ENCODE measurements around the gene ZSCAN12. TPM values are rescaled to one million over a fixed set of nuclear protein-coding genes. Genes with fewer than 3 reads are reported as not detected.

Gene ZSCAN12
- polyA plus RNA-seq, 2 donors, result 0.79 to 0.99 TPM

DNA sequence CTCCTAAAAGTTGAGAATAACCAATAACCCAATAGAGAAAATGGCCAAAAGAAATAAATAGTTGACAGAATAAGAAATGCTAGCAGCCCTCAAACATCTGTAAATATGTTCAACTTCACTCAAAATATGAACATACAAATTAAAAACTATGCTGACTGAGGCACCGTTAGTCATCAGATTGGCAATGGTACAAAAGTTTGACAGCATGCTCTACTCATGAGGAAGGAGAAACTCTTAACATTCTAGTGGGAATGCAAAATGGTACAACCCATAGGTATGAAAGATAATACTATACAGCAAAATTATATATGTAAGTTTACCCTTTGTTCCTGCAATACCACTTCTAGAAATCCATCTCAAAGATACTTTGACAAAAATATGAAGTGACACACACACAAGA lies 1.6 kb upstream of the ZSCAN12 start:
- Histone ChIP-seq H3K9me3 (ENCODE audit: control insufficient read depth in 2 of 2, insufficient read depth in 1 of 2, low read depth in 1 of 2, low read length in 1 of 2) (no peaks in the 10 kb centered on the region), H3K4me1 (ENCODE audit: control insufficient read depth in 2 of 2, insufficient read depth in 2 of 2, low read length in 1 of 2) (peaks cover 3 to 4% of the 10 kb centered on the region in 2 donors), H3K27ac (ENCODE audit: low read depth in 2 of 2, low read length in 1 of 2) (no peak overlapping the region), H3K36me3 (ENCODE audit: control insufficient read depth in 2 of 2, insufficient read depth in 2 of 2, low read length in 1 of 2) (no peaks in the 10 kb centered on the region), H3K27me3 (ENCODE audit: control insufficient read depth in 1 of 2, insufficient read depth in 2 of 2, low read length in 2 of 2) (no peaks in the 10 kb centered on the region), H3K4me3 (ENCODE audit: low read depth in 1 of 2, low read length in 2 of 2) (no peak overlapping the region)
- 44 to 58% methylated on average over 1 of the region's 1 CpG for WGBS, 2 donors

DNA sequence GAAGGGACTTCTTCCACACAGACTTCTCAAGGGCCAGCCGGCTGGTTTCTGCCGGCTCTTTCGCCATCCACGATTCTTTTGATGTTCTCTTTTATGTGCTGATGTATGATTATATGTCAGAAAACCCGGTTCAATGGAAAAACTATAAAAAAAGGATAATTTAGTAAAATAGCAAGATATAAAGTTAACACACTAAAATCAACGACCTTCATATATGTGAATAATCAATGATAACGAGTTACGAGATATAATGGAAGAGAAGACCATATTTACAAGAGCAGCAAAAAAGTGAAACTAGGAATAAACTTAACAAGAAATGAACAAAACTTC lies 540 bp upstream of the ZSCAN12 start:
- H3K27ac ChIP-seq (ENCODE audit: low read depth in 2 of 2, low read length in 1 of 2), result peak overlapping the region in 1 of 2 donors; percentile 17
- H3K4me3 ChIP-seq (ENCODE audit: low read depth in 1 of 2, low read length in 2 of 2), result peak overlapping the region; percentile 67 to 86
- H3K9me3 ChIP-seq (ENCODE audit: control insufficient read depth in 2 of 2, insufficient read depth in 1 of 2, low read depth in 1 of 2, low read length in 1 of 2), result no peaks in the 10 kb centered on the region
- no peaks in the 10 kb centered on the region for H3K36me3 ChIP-seq (ENCODE audit: control insufficient read depth in 2 of 2, insufficient read depth in 2 of 2, low read length in 1 of 2)
- 29 to 30% methylated on average over 8 of the region's 8 CpGs for WGBS, 2 donors
- H3K4me1 ChIP-seq (ENCODE audit: control insufficient read depth in 2 of 2, insufficient read depth in 2 of 2, low read length in 1 of 2), result peaks cover 3 to 4% of the 10 kb centered on the region in 2 donors
- H3K27me3 ChIP-seq (ENCODE audit: control insufficient read depth in 1 of 2, insufficient read depth in 2 of 2, low read length in 2 of 2), result no peaks in the 10 kb centered on the region

GRCh38 chr6:28395918-28396317 lies 3.6 kb downstream of the ZSCAN12 start:
- Histone ChIP-seq H3K36me3 (ENCODE audit: control insufficient read depth in 2 of 2, insufficient read depth in 2 of 2, low read length in 1 of 2) (peaks cover 3 to 5% of the 10 kb centered on the region in 2 donors), H3K27ac (ENCODE audit: low read depth in 2 of 2, low read length in 1 of 2) (no peak overlapping the region), H3K27me3 (ENCODE audit: control insufficient read depth in 1 of 2, insufficient read depth in 2 of 2, low read length in 2 of 2) (no peaks in the 10 kb centered on the region), H3K4me3 (ENCODE audit: low read depth in 1 of 2, low read length in 2 of 2) (no peak overlapping the region), H3K4me1 (ENCODE audit: control insufficient read depth in 2 of 2, insufficient read depth in 2 of 2, low read length in 1 of 2) (peaks cover 3 to 4% of the 10 kb centered on the region in 2 donors), H3K9me3 (ENCODE audit: control insufficient read depth in 2 of 2, insufficient read depth in 1 of 2, low read depth in 1 of 2, low read length in 1 of 2) (no peaks in the 10 kb centered on the region)
- WGBS, 2 donors, result 95 to 99% methylated on average over 4 of the region's 4 CpGs

GRCh38 chr6:28393912-28394662 lies 5.5 kb downstream of the ZSCAN12 start:
- Histone ChIP-seq H3K4me1 (ENCODE audit: control insufficient read depth in 2 of 2, insufficient read depth in 2 of 2, low read length in 1 of 2) (peaks cover 3 to 4% of the 10 kb centered on the region in 2 donors), H3K36me3 (ENCODE audit: control insufficient read depth in 2 of 2, insufficient read depth in 2 of 2, low read length in 1 of 2) (peaks cover 7 to 11% of the 10 kb centered on the region in 2 donors), H3K27ac (ENCODE audit: low read depth in 2 of 2, low read length in 1 of 2) (no peak overlapping the region), H3K4me3 (ENCODE audit: low read depth in 1 of 2, low read length in 2 of 2) (no peak overlapping the region), H3K27me3 (ENCODE audit: control insufficient read depth in 1 of 2, insufficient read depth in 2 of 2, low read length in 2 of 2) (no peaks in the 10 kb centered on the region), H3K9me3 (ENCODE audit: control insufficient read depth in 2 of 2, insufficient read depth in 1 of 2, low read depth in 1 of 2, low read length in 1 of 2) (peaks cover 0 to 2% of the 10 kb centered on the region in 2 donors)
- WGBS, 2 donors, result 75 to 81% methylated on average over 5 of the region's 5 CpGs

DNA sequence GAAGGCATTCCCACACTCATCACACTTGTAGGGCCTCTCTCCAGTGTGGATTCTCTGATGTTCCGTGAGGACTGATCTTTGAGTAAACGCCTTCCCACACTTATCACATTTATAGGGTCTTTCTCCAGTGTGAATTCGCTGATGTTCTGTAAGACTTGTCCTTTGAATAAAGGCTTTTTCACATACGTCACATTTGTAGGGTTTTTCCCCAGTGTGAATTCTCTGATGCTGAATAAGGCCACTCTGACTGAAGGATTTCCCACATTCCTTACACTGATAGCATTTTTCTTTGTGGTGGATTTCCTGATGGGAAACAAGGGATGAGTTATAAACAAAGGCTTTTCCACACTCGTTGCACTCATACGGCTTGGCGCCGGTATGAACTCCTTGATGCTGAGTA lies 8.9 kb downstream of the ZSCAN12 start:
- Histone ChIP-seq H3K27me3 (ENCODE audit: control insufficient read depth in 1 of 2, insufficient read depth in 2 of 2, low read length in 2 of 2) (no peaks in the 10 kb centered on the region), H3K36me3 (ENCODE audit: control insufficient read depth in 2 of 2, insufficient read depth in 2 of 2, low read length in 1 of 2) (peaks cover 7 to 11% of the 10 kb centered on the region in 2 donors), H3K9me3 (ENCODE audit: control insufficient read depth in 2 of 2, insufficient read depth in 1 of 2, low read depth in 1 of 2, low read length in 1 of 2) (peaks cover 0 to 2% of the 10 kb centered on the region in 2 donors), H3K4me1 (ENCODE audit: control insufficient read depth in 2 of 2, insufficient read depth in 2 of 2, low read length in 1 of 2) (no peaks in the 10 kb centered on the region), H3K4me3 (ENCODE audit: low read depth in 1 of 2, low read length in 2 of 2) (no peak overlapping the region), H3K27ac (ENCODE audit: low read depth in 2 of 2, low read length in 1 of 2) (no peak overlapping the region)
- 94 to 96% methylated on average over 8 of the region's 8 CpGs for WGBS, 2 donors

DNA sequence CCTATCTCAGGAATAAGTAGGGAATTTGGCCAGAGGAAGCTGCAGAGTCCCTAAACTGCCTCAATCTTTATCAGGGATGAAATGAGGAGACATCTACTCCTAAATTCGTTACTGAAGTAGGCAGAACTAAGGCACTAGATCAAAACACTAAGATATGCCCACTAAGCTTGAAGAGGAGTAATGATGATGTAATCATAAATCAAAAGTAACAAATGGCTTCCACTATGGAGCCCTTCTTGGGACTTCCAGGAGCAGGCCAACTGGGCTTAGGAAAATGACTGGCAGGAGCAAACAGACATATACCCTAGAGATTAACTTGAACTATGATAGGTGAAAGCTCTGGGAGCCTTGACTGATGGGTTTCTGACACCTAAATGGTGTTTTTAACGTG lies 15.4 kb downstream of the ZSCAN12 start:
- 71 to 79% methylated on average over 2 of the region's 2 CpGs for WGBS, 2 donors
- H3K9me3 ChIP-seq (ENCODE audit: control insufficient read depth in 2 of 2, insufficient read depth in 1 of 2, low read depth in 1 of 2, low read length in 1 of 2), result no peaks in the 10 kb centered on the region
- H3K27ac ChIP-seq (ENCODE audit: low read depth in 2 of 2, low read length in 1 of 2), result no peak overlapping the region
- no peaks in the 10 kb centered on the region for H3K27me3 ChIP-seq (ENCODE audit: control insufficient read depth in 1 of 2, insufficient read depth in 2 of 2, low read length in 2 of 2)
- H3K36me3 ChIP-seq (ENCODE audit: control insufficient read depth in 2 of 2, insufficient read depth in 2 of 2, low read length in 1 of 2), result peaks cover 0 to 2% of the 10 kb centered on the region in 2 donors
- H3K4me3 ChIP-seq (ENCODE audit: low read depth in 1 of 2, low read length in 2 of 2), result no peak overlapping the region
- no peaks in the 10 kb centered on the region for H3K4me1 ChIP-seq (ENCODE audit: control insufficient read depth in 2 of 2, insufficient read depth in 2 of 2, low read length in 1 of 2)

DNA sequence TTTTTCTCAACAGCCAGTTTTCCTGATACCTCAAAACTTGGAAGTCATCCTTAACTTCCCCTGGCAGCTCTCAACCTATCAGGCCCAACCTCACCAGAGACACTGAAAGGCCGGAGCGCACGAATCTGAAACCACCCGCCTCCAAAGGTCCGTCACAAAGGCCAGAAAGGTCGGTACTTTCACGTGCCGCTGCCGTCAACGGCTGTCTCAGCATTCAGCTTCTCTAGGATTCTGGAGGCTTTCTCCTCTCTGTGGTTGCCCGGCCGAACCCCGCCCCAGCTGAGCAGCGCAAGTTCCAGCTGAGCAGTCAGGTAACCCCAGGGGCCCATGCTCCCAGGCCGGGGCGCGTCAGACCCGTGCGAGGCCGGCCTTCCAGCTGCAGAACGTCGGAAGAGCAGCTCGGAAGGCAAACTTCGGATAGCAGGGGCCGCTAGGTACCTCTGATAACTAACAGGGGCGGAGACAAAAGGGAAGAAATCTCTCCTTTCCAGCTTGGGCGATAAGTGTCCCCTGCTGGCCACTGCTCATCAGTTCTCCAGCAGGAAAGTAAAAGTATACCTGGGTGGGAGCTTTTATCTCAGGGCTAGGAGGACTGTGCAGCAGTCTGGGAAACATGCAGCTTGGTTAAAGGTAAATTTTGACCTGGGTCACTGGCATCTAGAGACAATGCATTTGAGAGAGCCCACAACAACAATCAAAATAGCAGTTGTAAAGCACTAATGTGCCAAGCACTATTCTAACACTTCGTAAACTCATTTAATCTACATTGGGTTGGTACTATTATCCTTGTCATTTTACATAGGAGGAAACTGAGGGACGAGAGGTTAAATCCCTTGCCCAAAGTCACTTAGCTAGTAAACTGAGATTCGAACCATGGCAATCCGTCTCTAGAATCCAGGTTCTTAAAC lies 16.1 kb downstream of the ZSCAN12 start:
- no peaks in the 10 kb centered on the region for H3K4me1 ChIP-seq (ENCODE audit: control insufficient read depth in 2 of 2, insufficient read depth in 2 of 2, low read length in 1 of 2)
- WGBS, 2 donors, result 19 to 22% methylated on average over 31 of the region's 31 CpGs
- peaks cover 0 to 2% of the 10 kb centered on the region in 2 donors for H3K36me3 ChIP-seq (ENCODE audit: control insufficient read depth in 2 of 2, insufficient read depth in 2 of 2, low read length in 1 of 2)
- H3K27ac ChIP-seq (ENCODE audit: low read depth in 2 of 2, low read length in 1 of 2), result peak overlapping the region; percentile 62 to 81
- no peaks in the 10 kb centered on the region for H3K27me3 ChIP-seq (ENCODE audit: control insufficient read depth in 1 of 2, insufficient read depth in 2 of 2, low read length in 2 of 2)
- peak overlapping the region; percentile 47 to 57 for H3K4me3 ChIP-seq (ENCODE audit: low read depth in 1 of 2, low read length in 2 of 2)
- no peaks in the 10 kb centered on the region for H3K9me3 ChIP-seq (ENCODE audit: control insufficient read depth in 2 of 2, insufficient read depth in 1 of 2, low read depth in 1 of 2, low read length in 1 of 2)

DNA sequence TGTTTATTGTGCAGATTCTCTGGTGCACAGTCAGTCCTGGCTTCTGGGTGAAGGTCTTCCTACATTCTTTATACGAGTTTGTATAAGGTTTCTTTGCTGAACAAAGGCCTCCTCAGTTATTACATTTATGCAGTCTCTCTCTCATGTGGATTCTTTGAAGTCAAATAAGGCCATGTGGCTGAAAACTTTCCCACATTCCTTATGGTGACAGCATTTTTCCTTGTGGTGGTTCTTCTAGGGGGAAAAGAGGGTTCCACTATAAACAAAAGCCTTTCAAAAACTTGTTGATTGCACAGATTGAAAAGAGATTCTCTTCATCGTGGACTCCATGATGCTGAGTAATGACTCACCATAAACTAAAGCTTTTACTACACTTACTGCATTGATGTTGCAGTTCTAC lies 19.2 kb downstream of the ZSCAN12 start:
- WGBS, 2 donors, result 87 to 93% methylated on average over 2 of the region's 2 CpGs
- Histone ChIP-seq H3K27ac (ENCODE audit: low read depth in 2 of 2, low read length in 1 of 2) (no peak overlapping the region), H3K4me1 (ENCODE audit: control insufficient read depth in 2 of 2, insufficient read depth in 2 of 2, low read length in 1 of 2) (no peaks in the 10 kb centered on the region), H3K4me3 (ENCODE audit: low read depth in 1 of 2, low read length in 2 of 2) (no peak overlapping the region), H3K27me3 (ENCODE audit: control insufficient read depth in 1 of 2, insufficient read depth in 2 of 2, low read length in 2 of 2) (no peaks in the 10 kb centered on the region), H3K9me3 (ENCODE audit: control insufficient read depth in 2 of 2, insufficient read depth in 1 of 2, low read depth in 1 of 2, low read length in 1 of 2) (no peaks in the 10 kb centered on the region), H3K36me3 (ENCODE audit: control insufficient read depth in 2 of 2, insufficient read depth in 2 of 2, low read length in 1 of 2) (peaks cover 0 to 2% of the 10 kb centered on the region in 2 donors)

- H3K27me3 ChIP-seq (ENCODE audit: control insufficient read depth in 1 of 2, insufficient read depth in 2 of 2, low read length in 2 of 2), result no peaks in the 10 kb centered on the region
- H3K4me1 ChIP-seq (ENCODE audit: control insufficient read depth in 2 of 2, insufficient read depth in 2 of 2, low read length in 1 of 2), result no peaks in the 10 kb centered on the region
- H3K4me3 ChIP-seq (ENCODE audit: low read depth in 1 of 2, low read length in 2 of 2), result no peak overlapping the region
- H3K9me3 ChIP-seq (ENCODE audit: control insufficient read depth in 2 of 2, insufficient read depth in 1 of 2, low read depth in 1 of 2, low read length in 1 of 2), result no peaks in the 10 kb centered on the region
- no peak overlapping the region for H3K27ac ChIP-seq (ENCODE audit: low read depth in 2 of 2, low read length in 1 of 2)
- peaks cover 0 to 2% of the 10 kb centered on the region in 2 donors for H3K36me3 ChIP-seq (ENCODE audit: control insufficient read depth in 2 of 2, insufficient read depth in 2 of 2, low read length in 1 of 2)
Observed at GRCh38 chr6:28378644-28379043, 20.9 kb downstream of the ZSCAN12 start.

Data from esophagus (tissue), 2 donors.